HepG2 (cell line): ENCODE data around the gene KDM3B. TPM values are rescaled to one million over a fixed set of nuclear protein-coding genes. Genes with fewer than 3 reads are reported as not detected.

Experiments used
- BCL6 ChIP-seq: IDR thresholded peaks from 2 replicates; pipeline ENCODE4 v1.6.1; 2016; ENCODE audit warnings: missing genetic modification reagents, missing compliant biosample characterization
- CEBPB ChIP-seq: IDR thresholded peaks from 2 replicates; pipeline ENCODE4 v1.6.1; 2011; ENCODE audit warnings: low read depth, low read length, improper control_type of control experiment, borderline replicate concordance
- ETV5 ChIP-seq: IDR thresholded peaks from 2 replicates; pipeline ENCODE4 v1.6.1; 2018; ENCODE audit warnings: missing biosample characterization, missing genetic modification reagents, inconsistent platforms, borderline replicate concordance
- FOXK1 ChIP-seq: sonication (generic); formaldehyde crosslinking; IDR thresholded peaks from 2 replicates; pipeline ENCODE4 v1.4.0; 2020; ENCODE audit warnings: low read depth, missing genetic modification reagents, borderline replicate concordance
- GABPA ChIP-seq, 2 experiments: IDR thresholded peaks; 2 replicates each; pipeline ENCODE4 v1.6.1; 2011 to 2016; ENCODE audit warnings: low read depth in 2 of 2, low read length in 1 of 2, missing biosample characterization in 1 of 2, missing genetic modification characterization in 1 of 2
- HDAC2 ChIP-seq: sonication (generic); formaldehyde crosslinking; IDR thresholded peaks from 2 replicates; pipeline ENCODE4 v1.4.0; 2020; ENCODE audit warnings: missing genetic modification reagents
- JUND ChIP-seq: sonication (generic); formaldehyde crosslinking; IDR thresholded peaks from 2 replicates; pipeline ENCODE4 v1.8.0; 2022; ENCODE audit warnings: mild to moderate bottlenecking, missing genetic modification reagents
- KAT2B ChIP-seq: fragments of 150-350 bp; IDR thresholded peaks from 2 replicates; pipeline ENCODE4 v1.6.1; 2014; ENCODE audit warnings: low read depth, low read length, borderline replicate concordance
- MTF2 ChIP-seq: sonication (generic); formaldehyde crosslinking; IDR thresholded peaks from 2 replicates; pipeline ENCODE4 v1.5.0; 2020; ENCODE audit warnings: missing genetic modification reagents, borderline replicate concordance
- PRPF4 ChIP-seq: fragments of 200-400 bp; formaldehyde crosslinking; IDR thresholded peaks from 2 replicates; pipeline ENCODE4 v1.6.1; 2016; ENCODE audit warnings: low read length, low read depth; ENCODE audit not compliant: poor library complexity, severe bottlenecking
- ZBTB26 ChIP-seq: IDR thresholded peaks from 2 replicates; pipeline ENCODE4 v1.6.1; 2016; ENCODE audit warnings: missing compliant biosample characterization, missing genetic modification reagents, borderline replicate concordance
- ZNF121 ChIP-seq: sonication (generic); formaldehyde crosslinking; IDR thresholded peaks from 2 replicates; pipeline ENCODE4 v1.5.0; 2020; ENCODE audit warnings: mild to moderate bottlenecking, missing genetic modification reagents
- ZNF326 ChIP-seq: sonication (generic); formaldehyde crosslinking; IDR thresholded peaks from 2 replicates; pipeline ENCODE4 v1.4.0; 2020; ENCODE audit warnings: missing genetic modification reagents, borderline replicate concordance
- ZNF383 ChIP-seq: sonication (generic); formaldehyde crosslinking; IDR thresholded peaks from 2 replicates; pipeline ENCODE4 v1.4.0; 2020; ENCODE audit warnings: missing genetic modification reagents, mild to moderate bottlenecking, borderline replicate concordance
- ZNF546 ChIP-seq: sonication (generic); formaldehyde crosslinking; conservative IDR thresholded peaks from 2 replicates; pipeline ENCODE4 v1.8.1; 2023; ENCODE audit warnings: mild to moderate bottlenecking, missing genetic modification reagents
- ZNF605 ChIP-seq: sonication (generic); formaldehyde crosslinking; IDR thresholded peaks from 2 replicates; pipeline ENCODE4 v1.8.0; 2022; ENCODE audit warnings: mild to moderate bottlenecking, missing genetic modification reagents
- ZSCAN29 ChIP-seq: sonication (generic); formaldehyde crosslinking; conservative IDR thresholded peaks from 2 replicates; pipeline ENCODE4 v1.4.0; 2020; ENCODE audit warnings: mild to moderate bottlenecking, missing genetic modification reagents
- polyA plus RNA-seq, 8 experiments: library from polyadenylated mRNA; depleted of rRNA in 3 of 8; stranded (reverse) in 7 of 8; unstranded in 1 of 8; fragments of >200 nt; fragmentation: Illumina TruSeq in 4 of 8; extraction: Trizol in 4 of 8; gene quantifications; 2 replicates each; pipeline versions ENCODE4 v1.2.1 to v1.2.3, GENCODE V29; 2011 to 2016; ENCODE audit warnings: low read depth in 4 of 8, missing spikeins in 1 of 8, mixed read lengths in 1 of 8; ENCODE audit not compliant: insufficient read depth in 1 of 8
- total RNA-seq, 5 experiments: library from RNA; depleted of rRNA; stranded (reverse); fragments of >200 nt; fragmentation: Illumina TruSeq; extraction: Trizol; gene quantifications; 2 replicates each; pipeline ENCODE4 v1.2.3, GENCODE V29; 2016; ENCODE audit warnings: low read depth in 1 of 5
- TF ChIP-seq, protein P1 (sequence below): sonication (generic); formaldehyde crosslinking; IDR thresholded peaks from 2 replicates; pipeline ENCODE4 v1.5.1; 2020; ENCODE audit warnings: missing genetic modification reagents, mild to moderate bottlenecking, borderline replicate concordance
- TF ChIP-seq, protein P2 (sequence below): sonication (generic); formaldehyde crosslinking; IDR thresholded peaks from 2 replicates; pipeline ENCODE4 v1.5.0; 2020; ENCODE audit warnings: missing genetic modification reagents, mild to moderate bottlenecking, borderline replicate concordance
- TF ChIP-seq, protein P3 (sequence below): sonication (generic); formaldehyde crosslinking; IDR thresholded peaks from 2 replicates; pipeline ENCODE4 v1.5.0; 2020; ENCODE audit warnings: mild to moderate bottlenecking, missing genetic modification reagents
- TF ChIP-seq, protein P4 (sequence below): sonication (generic); formaldehyde crosslinking; IDR thresholded peaks from 2 replicates; pipeline ENCODE4 v1.4.0; 2020; ENCODE audit warnings: missing genetic modification reagents, borderline replicate concordance

The KDM3B gene
- total and polyA plus RNA-seq, 2 of the 13 experiments (the other 11 are each of a cell fraction or from before 2014, with no cell fraction given) = 19.7 to 34.3 TPM

GRCh38 chr5:138336952-138337684, 15.4 kb upstream of the KDM3B start (continued):
- TF ChIP-seq MTF2 (CRISPR knock-in tag) (no peak), JUND (CRISPR knock-in tag) (peak; percentile 56; the same call in 1 of the 2 replicates), ZNF326 (no peak), HDAC2 (CRISPR knock-in tag) (no peak), ZNF546 (CRISPR knock-in tag) (no peak; the same call in 1 of the 2 replicates), KAT2B (no peak), FOXK1 (no peak), CEBPB (peak; percentile 79), ZNF121 (CRISPR knock-in tag) (no peak), GABPA (IDR thresholded peaks at IDR 0.05; ENCODE audit: low read depth, low read length) (no peak), GABPA (CRISPR knock-in tag; IDR thresholded peaks at IDR 0.05; ENCODE audit: low read depth) (no peak), ETV5 (CRISPR knock-in tag) (no peak), ZBTB26 (CRISPR knock-in tag) (no peak), ZNF605 (CRISPR knock-in tag) (0 out of 2 replicates have a peak, but pooled peaks have one; percentile 26), PRPF4 (peak; percentile 85), ZSCAN29 (CRISPR knock-in tag) (no peak), BCL6 (CRISPR knock-in tag) (no peak), ZNF383 (CRISPR knock-in tag) (no peak)
- TF ChIP-seq, protein P1, sequence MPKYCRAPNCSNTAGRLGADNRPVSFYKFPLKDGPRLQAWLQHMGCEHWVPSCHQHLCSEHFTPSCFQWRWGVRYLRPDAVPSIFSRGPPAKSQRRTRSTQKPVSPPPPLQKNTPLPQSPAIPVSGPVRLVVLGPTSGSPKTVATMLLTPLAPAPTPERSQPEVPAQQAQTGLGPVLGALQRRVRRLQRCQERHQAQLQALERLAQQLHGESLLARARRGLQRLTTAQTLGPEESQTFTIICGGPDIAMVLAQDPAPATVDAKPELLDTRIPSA (CRISPR knock-in tag) = no peak
- TF ChIP-seq, protein P2, sequence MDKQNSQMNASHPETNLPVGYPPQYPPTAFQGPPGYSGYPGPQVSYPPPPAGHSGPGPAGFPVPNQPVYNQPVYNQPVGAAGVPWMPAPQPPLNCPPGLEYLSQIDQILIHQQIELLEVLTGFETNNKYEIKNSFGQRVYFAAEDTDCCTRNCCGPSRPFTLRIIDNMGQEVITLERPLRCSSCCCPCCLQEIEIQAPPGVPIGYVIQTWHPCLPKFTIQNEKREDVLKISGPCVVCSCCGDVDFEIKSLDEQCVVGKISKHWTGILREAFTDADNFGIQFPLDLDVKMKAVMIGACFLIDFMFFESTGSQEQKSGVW (CRISPR knock-in tag) = no peak
- TF ChIP-seq, protein P3, sequence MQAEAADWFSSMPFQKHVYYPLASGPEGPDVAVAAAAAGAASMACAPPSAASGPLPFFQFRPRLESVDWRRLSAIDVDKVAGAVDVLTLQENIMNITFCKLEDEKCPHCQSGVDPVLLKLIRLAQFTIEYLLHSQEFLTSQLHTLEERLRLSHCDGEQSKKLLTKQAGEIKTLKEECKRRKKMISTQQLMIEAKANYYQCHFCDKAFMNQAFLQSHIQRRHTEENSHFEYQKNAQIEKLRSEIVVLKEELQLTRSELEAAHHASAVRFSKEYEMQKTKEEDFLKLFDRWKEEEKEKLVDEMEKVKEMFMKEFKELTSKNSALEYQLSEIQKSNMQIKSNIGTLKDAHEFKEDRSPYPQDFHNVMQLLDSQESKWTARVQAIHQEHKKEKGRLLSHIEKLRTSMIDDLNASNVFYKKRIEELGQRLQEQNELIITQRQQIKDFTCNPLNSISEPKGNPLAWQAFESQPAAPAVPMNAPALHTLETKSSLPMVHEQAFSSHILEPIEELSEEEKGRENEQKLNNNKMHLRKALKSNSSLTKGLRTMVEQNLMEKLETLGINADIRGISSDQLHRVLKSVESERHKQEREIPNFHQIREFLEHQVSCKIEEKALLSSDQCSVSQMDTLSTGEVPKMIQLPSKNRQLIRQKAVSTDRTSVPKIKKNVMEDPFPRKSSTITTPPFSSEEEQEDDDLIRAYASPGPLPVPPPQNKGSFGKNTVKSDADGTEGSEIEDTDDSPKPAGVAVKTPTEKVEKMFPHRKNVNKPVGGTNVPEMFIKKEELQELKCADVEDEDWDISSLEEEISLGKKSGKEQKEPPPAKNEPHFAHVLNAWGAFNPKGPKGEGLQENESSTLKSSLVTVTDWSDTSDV (CRISPR knock-in tag) = no peak
- TF ChIP-seq, protein P4, sequence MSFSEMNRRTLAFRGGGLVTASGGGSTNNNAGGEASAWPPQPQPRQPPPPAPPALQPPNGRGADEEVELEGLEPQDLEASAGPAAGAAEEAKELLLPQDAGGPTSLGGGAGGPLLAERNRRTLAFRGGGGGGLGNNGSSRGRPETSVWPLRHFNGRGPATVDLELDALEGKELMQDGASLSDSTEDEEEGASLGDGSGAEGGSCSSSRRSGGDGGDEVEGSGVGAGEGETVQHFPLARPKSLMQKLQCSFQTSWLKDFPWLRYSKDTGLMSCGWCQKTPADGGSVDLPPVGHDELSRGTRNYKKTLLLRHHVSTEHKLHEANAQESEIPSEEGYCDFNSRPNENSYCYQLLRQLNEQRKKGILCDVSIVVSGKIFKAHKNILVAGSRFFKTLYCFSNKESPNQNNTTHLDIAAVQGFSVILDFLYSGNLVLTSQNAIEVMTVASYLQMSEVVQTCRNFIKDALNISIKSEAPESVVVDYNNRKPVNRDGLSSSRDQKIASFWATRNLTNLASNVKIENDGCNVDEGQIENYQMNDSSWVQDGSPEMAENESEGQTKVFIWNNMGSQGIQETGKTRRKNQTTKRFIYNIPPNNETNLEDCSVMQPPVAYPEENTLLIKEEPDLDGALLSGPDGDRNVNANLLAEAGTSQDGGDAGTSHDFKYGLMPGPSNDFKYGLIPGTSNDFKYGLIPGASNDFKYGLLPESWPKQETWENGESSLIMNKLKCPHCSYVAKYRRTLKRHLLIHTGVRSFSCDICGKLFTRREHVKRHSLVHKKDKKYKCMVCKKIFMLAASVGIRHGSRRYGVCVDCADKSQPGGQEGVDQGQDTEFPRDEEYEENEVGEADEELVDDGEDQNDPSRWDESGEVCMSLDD (CRISPR knock-in tag) = no peak
